GM21825 (cell line): Measurements from ENCODE around the gene ZXDC.

Source experiments
- ATAC-seq: cut with Tn5 transposase; IDR thresholded peaks from one replicate; pipeline ENCODE4 v1.9.1; 2021; ENCODE audit warnings: mild to moderate bottlenecking, moderate library complexity; ENCODE audit not compliant: unreplicated experiment

ZXDC gene

GRCh38 chr3:126419886-126420786, 55.6 kb downstream of the ZXDC start:
- no peak for ATAC-seq

DNA sequence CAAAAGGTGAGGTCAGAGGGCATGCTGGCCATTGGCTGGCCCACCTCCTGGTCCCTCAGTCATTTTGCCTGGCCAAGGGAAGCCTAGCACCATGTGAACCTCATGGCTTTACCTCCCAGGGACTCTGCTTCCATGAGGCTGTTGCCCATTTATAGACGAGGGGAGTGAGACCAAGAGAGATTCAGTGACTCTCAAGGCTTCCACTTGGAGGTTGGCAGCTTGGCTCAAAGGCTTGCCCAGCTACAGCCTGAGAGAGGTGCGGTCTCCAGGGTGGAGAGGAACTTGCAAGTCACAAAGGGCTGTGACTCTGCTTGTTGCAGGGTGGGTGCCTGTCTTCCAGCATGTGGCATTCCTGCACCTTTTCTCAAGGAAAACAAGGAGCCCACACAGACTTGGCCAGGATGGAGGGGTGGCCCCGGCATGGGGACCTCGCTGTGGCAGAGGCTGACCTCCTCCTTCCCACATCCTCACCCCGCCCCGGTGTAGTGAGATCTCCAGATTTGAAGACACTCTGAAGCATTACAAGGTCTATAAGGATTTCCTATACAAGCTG, 56.5 kb downstream of the ZXDC start:
- no peak for ATAC-seq

GRCh38 chr3:126418661-126419131, 57.0 kb downstream of the ZXDC start:
- no peak for ATAC-seq

- ATAC-seq, result no peak
Measured at GRCh38 chr3:126417981-126418530, 57.6 kb downstream of the ZXDC start.

- no peak for ATAC-seq
Measured at GRCh38 chr3:126417515-126417914, 58.2 kb downstream of the ZXDC start.

- no peak for ATAC-seq
Measured at GRCh38 chr3:126416943-126417342, 58.7 kb downstream of the ZXDC start.

GRCh38 chr3:126415661-126416591, 59.8 kb downstream of the ZXDC start:
- no peak for ATAC-seq

DNA sequence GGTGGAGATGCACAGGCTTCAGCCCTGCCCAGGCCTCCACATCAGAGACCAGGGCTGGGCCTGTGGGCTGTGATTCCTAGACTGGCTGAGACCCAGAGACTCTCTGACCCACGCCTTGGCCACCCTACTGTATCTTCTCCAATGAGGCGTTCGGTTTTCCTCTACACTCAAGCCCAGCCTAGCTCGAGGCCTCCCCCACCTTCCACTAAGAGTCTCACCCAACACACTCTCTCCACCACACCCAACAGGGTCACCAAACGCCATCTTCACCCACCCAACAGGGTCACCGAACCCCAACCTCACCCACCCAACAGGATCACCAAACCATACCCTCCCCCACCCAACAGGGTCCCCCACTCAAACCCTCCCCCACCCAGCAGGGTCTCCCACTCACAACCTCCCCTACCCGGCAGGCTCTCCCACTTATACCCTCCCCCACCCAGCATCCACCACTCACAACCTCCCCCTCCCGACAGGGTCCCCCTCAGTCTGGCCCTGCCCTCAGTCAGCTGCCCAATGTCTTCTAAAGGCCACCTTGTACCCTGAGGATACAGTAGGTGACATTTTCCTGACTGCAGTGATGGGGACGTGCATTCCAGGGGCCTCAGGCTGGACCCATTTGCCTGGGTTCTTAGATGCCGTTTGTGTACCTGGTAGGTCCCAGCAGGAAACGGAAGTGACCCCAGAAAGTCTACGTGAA, 60.6 kb downstream of the ZXDC start:
- no peak for ATAC-seq

- ATAC-seq, result no peak
Measured at GRCh38 chr3:126414406-126414805, 61.3 kb downstream of the ZXDC start.

DNA sequence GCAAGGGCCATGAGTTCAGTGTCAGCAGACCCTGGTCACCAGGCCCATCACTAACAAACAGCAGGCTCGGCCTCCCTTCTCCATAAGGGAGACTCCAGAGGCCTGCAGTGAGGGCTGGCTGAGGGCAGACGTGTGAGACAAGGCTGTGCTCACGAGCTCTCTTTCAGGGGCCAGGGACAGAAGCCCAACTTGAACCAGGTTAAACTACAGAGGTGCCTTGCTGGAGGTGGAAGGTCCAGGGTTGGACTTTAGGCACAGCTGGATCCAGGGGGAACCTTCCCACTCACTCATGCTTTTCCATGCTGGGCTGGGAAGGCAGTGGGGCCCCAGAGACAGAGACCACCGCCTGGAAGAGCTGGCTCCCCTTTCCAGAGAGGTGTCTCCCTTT, 62.0 kb downstream of the ZXDC start:
- ATAC-seq, result no peak

- ATAC-seq, result no peak
Measured at GRCh38 chr3:126412841-126413692, 62.6 kb downstream of the ZXDC start.

- no peak for ATAC-seq
Measured at GRCh38 chr3:126408099-126408498, 67.6 kb downstream of the ZXDC start.

GRCh38 chr3:126407412-126408044, 68.2 kb downstream of the ZXDC start:
- no peak for ATAC-seq

- no peak for ATAC-seq
Measured at GRCh38 chr3:126406389-126407296, 69.0 kb downstream of the ZXDC start.

- no peak for ATAC-seq
Measured at GRCh38 chr3:126402666-126403302, 72.9 kb downstream of the ZXDC start.

GRCh38 chr3:126402178-126402577, 73.5 kb downstream of the ZXDC start:
- ATAC-seq, result no peak

DNA sequence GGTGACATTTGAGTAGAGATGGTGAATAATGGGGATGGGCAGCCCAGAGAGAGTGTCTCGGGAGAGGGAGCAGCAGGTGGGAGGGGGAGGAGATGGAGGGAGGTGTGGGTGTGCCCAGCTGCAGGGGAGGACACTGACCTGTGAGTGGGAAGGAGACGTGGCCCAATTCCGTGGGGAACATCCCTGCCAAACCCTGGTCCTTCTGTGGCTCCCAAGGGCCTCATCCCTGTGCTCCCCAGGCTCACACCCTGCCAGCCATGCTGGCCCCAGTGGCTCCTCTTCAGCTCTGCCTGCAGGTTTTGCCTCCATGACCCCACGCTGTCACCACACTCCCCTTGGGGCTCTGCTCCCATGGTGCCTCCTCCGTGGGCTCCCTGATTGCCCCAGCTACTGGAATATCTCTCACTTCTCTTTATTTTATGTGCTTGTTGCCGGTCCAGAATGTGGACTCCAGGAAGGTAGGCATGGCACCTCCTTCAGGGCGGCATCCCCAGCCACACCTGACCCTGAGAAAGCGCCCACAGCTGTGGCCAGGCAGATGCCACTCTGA, 74.0 kb downstream of the ZXDC start:
- no peak for ATAC-seq
